IMR-90 (cell line): ENCODE results near the gene VPS8. TPM values are rescaled to one million over a fixed set of nuclear protein-coding genes. Genes with fewer than 3 reads are reported as not detected.

Source experiments
- ATAC-seq: fragments of 200-7000 bp; cut with Tn5 transposase; 2 replicates; pipeline ENCODE4 v1.9.1; 2020; ENCODE audit warnings: low read depth, mild to moderate bottlenecking, moderate library complexity
- BruUV-seq: library from RNA; stranded (reverse); fragments of 400-500 nt; replicated peaks from 2 replicates; lab custom pipeline; 2021; lab: Mats Ljungman, UMichigan
- CTCF ChIA-PET: fragments of 300-600 bp; formaldehyde crosslinking; extraction: SDS; loops from one replicate; lab custom pipeline; 2021; ENCODE audit warnings: antibody characterized with exemption; lab: Yijun Ruan, JAX
- POLR2A ChIA-PET: fragments of 300-600 bp; sonication (Branson Sonifier 250); formaldehyde crosslinking; loops from one replicate; lab custom pipeline; 2022; ENCODE audit warnings: antibody characterized with exemption; ENCODE audit not compliant: unreplicated experiment; lab: Charles Lee
- DNase-seq: peaks from one replicate; pipeline ENCODE4 v3.0.0; 2013
- H2AFZ ChIP-seq: replicated peaks from 2 replicates; pipeline ENCODE3; 2013; ENCODE audit warnings: low read length, mild to moderate bottlenecking; ENCODE audit not compliant: poor library complexity
- H2AK5ac ChIP-seq: 2 replicates; pipeline ENCODE4 v1.6.1; 2013; ENCODE audit warnings: low read depth, low read length, inconsistent platforms
- H2AK9ac ChIP-seq: replicated peaks from 2 replicates; pipeline ENCODE3; 2013; ENCODE audit warnings: mild to moderate bottlenecking, low read depth, low read length, moderate library complexity; ENCODE audit not compliant: poor library complexity
- H2BK120ac ChIP-seq: 2 replicates; pipeline ENCODE4 v1.6.1; 2013; ENCODE audit warnings: low read depth, low read length, inconsistent platforms
- H2BK15ac ChIP-seq: 3 replicates; pipeline ENCODE4 v1.6.1; 2013; ENCODE audit warnings: low read depth, low read length, inconsistent platforms
- H2BK20ac ChIP-seq: 2 replicates; pipeline ENCODE4 v1.6.1; 2013; ENCODE audit warnings: low read depth, mild to moderate bottlenecking, inconsistent platforms, low read length, moderate library complexity
- H2BK5ac ChIP-seq: 2 replicates; pipeline ENCODE4 v1.6.1; 2013; ENCODE audit warnings: mild to moderate bottlenecking, low read depth, low read length, inconsistent platforms; ENCODE audit not compliant: poor library complexity, severe bottlenecking
- H3K14ac ChIP-seq: replicated peaks from 2 replicates; pipeline ENCODE4 v1.6.1; 2013; ENCODE audit warnings: low read depth, low read length, inconsistent platforms
- H3K18ac ChIP-seq: 2 replicates; pipeline ENCODE4 v1.6.1; 2013; ENCODE audit warnings: low read depth, low read length, control low read depth
- H3K23ac ChIP-seq: 2 replicates; pipeline ENCODE4 v1.6.1; 2013; ENCODE audit warnings: low read depth, low read length, inconsistent platforms
- H3K27ac ChIP-seq: 2 replicates; pipeline ENCODE4 v1.5.1; 2013; ENCODE audit warnings: mild to moderate bottlenecking, control low read depth, low read length; ENCODE audit not compliant: insufficient read depth
- H3K27me3 ChIP-seq: 2 replicates; pipeline ENCODE4 v1.6.1; 2013; ENCODE audit warnings: low read length; ENCODE audit not compliant: control insufficient read depth, insufficient read depth
- H3K36me3 ChIP-seq: 2 replicates; pipeline ENCODE4 v1.6.1; 2013; ENCODE audit warnings: low read length, mixed read lengths; ENCODE audit not compliant: control insufficient read depth, insufficient read depth
- H3K4ac ChIP-seq: 2 replicates; pipeline ENCODE4 v1.6.1; 2013; ENCODE audit warnings: low read depth, low read length, inconsistent platforms
- H3K4me1 ChIP-seq: 2 replicates; pipeline ENCODE4 v1.6.1; 2013; ENCODE audit warnings: low read length, mixed read lengths; ENCODE audit not compliant: control insufficient read depth, insufficient read depth
- H3K4me2 ChIP-seq: 2 replicates; pipeline ENCODE4 v1.6.1; 2013; ENCODE audit warnings: low read depth, mild to moderate bottlenecking, control low read depth, low read length, moderate library complexity
- H3K4me3 ChIP-seq: 2 replicates; pipeline ENCODE4 v1.5.1; 2013; ENCODE audit warnings: low read depth, mild to moderate bottlenecking, control low read depth, low read length, moderate library complexity; ENCODE audit not compliant: insufficient read depth
- H3K56ac ChIP-seq: 2 replicates; pipeline ENCODE4 v1.6.1; 2013; ENCODE audit warnings: low read length, inconsistent platforms; ENCODE audit not compliant: insufficient read depth; ENCODE audit errors: extremely low read depth
- H3K79me1 ChIP-seq, 2 experiments: 2 replicates each; pipeline ENCODE4 v1.6.1; 2013; ENCODE audit warnings: low read length in 2 of 2, inconsistent platforms in 1 of 2, low read depth in 1 of 2
- H3K9ac ChIP-seq: 2 replicates; pipeline ENCODE4 v1.6.1; 2013; ENCODE audit warnings: low read depth, low read length, control low read depth
- H3K9me1 ChIP-seq: 2 replicates; pipeline ENCODE4 v1.6.1; 2013; ENCODE audit warnings: low read length, inconsistent platforms; ENCODE audit not compliant: insufficient read depth
- H3K9me3 ChIP-seq: 2 replicates; pipeline ENCODE4 v1.6.1; 2013; ENCODE audit warnings: low read length; ENCODE audit not compliant: control insufficient read depth, insufficient read depth
- H4K20me1 ChIP-seq: 2 replicates; pipeline ENCODE4 v1.6.1; 2013; ENCODE audit warnings: low read length, inconsistent platforms; ENCODE audit not compliant: insufficient read depth
- H4K5ac ChIP-seq: 2 replicates; pipeline ENCODE4 v1.6.1; 2013; ENCODE audit warnings: mild to moderate bottlenecking, low read depth, low read length, control low read depth
- H4K8ac ChIP-seq, 2 experiments: 2 replicates each; pipeline ENCODE4 v1.6.1; 2013; ENCODE audit warnings: low read depth in 2 of 2, low read length in 2 of 2, control low read depth in 1 of 2, inconsistent platforms in 1 of 2
- H4K91ac ChIP-seq: 2 replicates; pipeline ENCODE4 v1.6.1; 2013; ENCODE audit warnings: low read depth, low read length, inconsistent platforms; ENCODE audit not compliant: insufficient read depth
- BHLHE40 ChIP-seq: fragments of 150-350 bp; IDR thresholded peaks from 2 replicates; pipeline ENCODE4 v1.6.1; 2016; ENCODE audit warnings: mild to moderate bottlenecking, low read depth, low read length
- POLR2A ChIP-seq: IDR thresholded peaks from 2 replicates; pipeline ENCODE4 v1.6.1; 2012; ENCODE audit warnings: mild to moderate bottlenecking, low read depth, low read length
- SMC3 ChIP-seq: fragments of 150-350 bp; IDR thresholded peaks from 2 replicates; pipeline ENCODE4 v1.6.1; 2016; ENCODE audit warnings: low read depth, mild to moderate bottlenecking, antibody characterized with exemption, low read length, moderate library complexity
- WGBS, 2 experiments: methylation state at CpG; one replicate each; pipeline versions ENCODE4 v1.1.5 to v1.1.7; 2013; ENCODE audit warnings: missing lambda C conversion rate in 2 of 2; ENCODE audit not compliant: insufficient read length in 1 of 2; ENCODE audit errors: extremely low coverage in 2 of 2; 5-methylcytosine and 5-hydroxymethylcytosine counted together
- dilution Hi-C: fragments of 300-500 bp; cut with HindIII; formaldehyde crosslinking; loops from one replicate; pipeline ENCODE4 v1.14.3; 2018; ENCODE audit warnings: low sequenced_read_pairs; ENCODE audit not compliant: unreplicated experiment
- in situ Hi-C: fragments of 300-500 bp; cut with MboI; formaldehyde crosslinking; loops from 3 replicates; pipeline ENCODE4 v1.14.3; 2019; ENCODE audit warnings: low sequenced_read_pairs, inconsistent platforms, mixed read lengths
- intact Hi-C: fragments of 100-400 bp; cut with micrococcal nuclease; formaldehyde crosslinking; loops from 2 replicates; pipeline ENCODE4 v1.10.0; 2022
- polyA plus RNA-seq, 3 experiments: library from polyadenylated mRNA; depleted of rRNA; stranded (reverse); fragments of >200 nt; gene quantifications; 2 replicates each; pipeline ENCODE4 v1.2.3, GENCODE V29; 2012; ENCODE audit warnings: low replicate concordance in 1 of 3
- total RNA-seq: library from RNA; depleted of rRNA; stranded (reverse); fragments of >200 nt; gene quantifications from 2 replicates; pipeline ENCODE4 v1.2.3, GENCODE V29; 2012

The VPS8 gene
- total and polyA plus RNA-seq, 2 of the 4 experiments (the other 2 are of a cell fraction): 14.0 to 56.1 TPM

DNA sequence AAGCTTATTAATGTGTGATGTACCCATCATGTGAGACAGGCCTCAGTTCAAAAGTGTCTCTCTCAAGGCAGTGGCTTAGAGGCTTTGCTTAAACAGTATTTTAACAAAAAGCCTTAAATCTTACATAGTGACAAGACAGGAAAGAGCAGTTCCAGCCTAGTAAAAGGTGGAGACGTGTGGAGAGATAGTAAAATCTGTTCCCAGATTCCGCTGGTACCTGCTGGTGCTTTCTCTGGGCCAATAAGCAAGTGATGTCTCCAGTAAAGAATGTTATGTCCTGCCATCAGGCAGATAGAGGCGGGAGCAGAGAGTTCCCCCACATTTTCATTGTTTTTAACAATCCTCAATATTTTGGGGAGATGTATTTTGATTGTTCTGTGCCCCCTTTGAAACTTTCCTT, 135.0 kb downstream of the VPS8 start:
- H4K20me1 ChIP-seq: no peaks in the 10 kb centered on the region
- BruUV-seq: no TSS peak
- H3K4me2 ChIP-seq: no peak overlapping the region
- H3K4ac ChIP-seq: no peak overlapping the region
- H2BK5ac ChIP-seq: no peak overlapping the region
- no peak overlapping the region for H4K91ac ChIP-seq
- H3K27me3 ChIP-seq: no peaks in the 10 kb centered on the region
- peaks cover 3% of the 10 kb centered on the region; the same call in 1 of the 2 replicates for H3K9me1 ChIP-seq
- H3K14ac ChIP-seq: no peak overlapping the region
- CTCF ChIA-PET: interaction anchor here (0.9 kb wide), 1 partner anchor 13 kb away, joined by 3 read pairs; no protein-coding TSS in a partner anchor
- H4K5ac ChIP-seq: no peak overlapping the region
- no peak overlapping the region for H4K8ac ChIP-seq
- H2BK15ac ChIP-seq: no peak overlapping the region
- H3K27ac ChIP-seq: no peak overlapping the region
- H2AK5ac ChIP-seq: no peak overlapping the region
- DNase-seq: no peak
- intact Hi-C loops (no loop called here), dilution Hi-C loops (no loop called here), in situ Hi-C loops (no loop called here)
- H2AFZ ChIP-seq: no peak overlapping the region
- ATAC-seq: no peak
- no peak overlapping the region for H3K56ac ChIP-seq
- no peak overlapping the region for H2AK9ac ChIP-seq
- POLR2A ChIA-PET: no interaction called here
- no peak overlapping the region for H3K23ac ChIP-seq
- H3K9ac ChIP-seq: no peak overlapping the region
- WGBS, 2 experiments: no CpG with 5 or more reads among the region's 3 CpGs
- H3K79me1 ChIP-seq: no peaks in the 10 kb centered on the region
- no peak overlapping the region for H2BK120ac ChIP-seq
- no peak overlapping the region for H3K18ac ChIP-seq
- H3K4me3 ChIP-seq: no peak overlapping the region
- TF ChIP-seq SMC3: no peak
- no peak for TF ChIP-seq BHLHE40
- TF ChIP-seq POLR2A: no peak
- H3K9me3 ChIP-seq: no peaks in the 10 kb centered on the region
- H2BK20ac ChIP-seq: no peak overlapping the region
- no peaks in the 10 kb centered on the region for H3K36me3 ChIP-seq
- no peaks in the 10 kb centered on the region for H3K4me1 ChIP-seq
